COLO668 (cell line): ENCODE results near the gene HIVEP3.
A peak's percentile ranks its signal among the peaks of the same experiment; 100 is the strongest.

Experiments
- DNase-seq: peaks from one replicate; lab custom pipeline; 2025; ENCODE audit not compliant: unreplicated experiment; lab: John Stamatoyannopoulos, UW

HIVEP3 gene

DNA sequence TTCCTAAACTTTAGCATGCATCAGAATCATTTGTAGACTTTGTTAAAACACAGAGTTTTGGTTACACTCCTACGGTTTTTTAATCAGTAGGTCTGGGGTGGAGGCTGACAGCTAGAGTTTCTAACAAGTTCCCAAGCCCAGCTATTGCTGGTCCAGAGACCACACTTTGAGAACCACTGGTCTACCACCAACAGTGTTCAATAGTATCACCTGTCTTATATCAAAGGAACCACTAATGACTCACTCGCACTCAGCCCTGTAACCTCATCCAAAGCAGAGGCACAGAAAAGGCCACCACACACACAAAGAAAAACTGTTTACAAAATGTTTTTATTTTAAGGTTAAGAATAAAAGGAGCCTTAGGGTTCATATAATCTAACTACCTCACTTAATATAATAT lies 68.7 kb downstream of the HIVEP3 start:
- DNase-seq, result no peak

DNA sequence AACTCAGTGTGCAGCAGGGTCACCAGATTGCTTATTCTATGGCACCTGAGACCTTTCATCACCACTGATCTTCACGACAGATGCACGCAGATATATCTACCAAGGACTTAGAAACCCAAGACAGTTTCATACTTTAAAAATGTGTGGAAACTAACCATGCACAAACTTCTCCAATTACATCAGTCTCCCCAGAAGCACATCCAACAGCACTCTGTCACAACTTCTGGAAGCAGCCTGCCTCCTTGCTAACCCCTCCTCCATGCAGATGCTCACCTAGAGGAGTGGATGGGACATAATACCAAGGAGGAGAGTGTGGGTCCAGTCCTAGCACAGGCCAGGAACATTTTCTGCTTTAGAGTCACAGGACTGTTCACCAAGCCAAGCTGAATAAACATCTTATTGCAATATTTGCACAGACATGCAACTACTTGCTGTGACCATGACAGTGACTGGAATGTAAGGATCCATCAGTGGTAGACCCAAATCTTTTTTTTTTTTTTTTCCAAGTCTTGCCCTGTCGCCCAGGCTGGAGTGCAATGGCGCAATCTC lies 69.4 kb downstream of the HIVEP3 start:
- no peak for DNase-seq

DNA sequence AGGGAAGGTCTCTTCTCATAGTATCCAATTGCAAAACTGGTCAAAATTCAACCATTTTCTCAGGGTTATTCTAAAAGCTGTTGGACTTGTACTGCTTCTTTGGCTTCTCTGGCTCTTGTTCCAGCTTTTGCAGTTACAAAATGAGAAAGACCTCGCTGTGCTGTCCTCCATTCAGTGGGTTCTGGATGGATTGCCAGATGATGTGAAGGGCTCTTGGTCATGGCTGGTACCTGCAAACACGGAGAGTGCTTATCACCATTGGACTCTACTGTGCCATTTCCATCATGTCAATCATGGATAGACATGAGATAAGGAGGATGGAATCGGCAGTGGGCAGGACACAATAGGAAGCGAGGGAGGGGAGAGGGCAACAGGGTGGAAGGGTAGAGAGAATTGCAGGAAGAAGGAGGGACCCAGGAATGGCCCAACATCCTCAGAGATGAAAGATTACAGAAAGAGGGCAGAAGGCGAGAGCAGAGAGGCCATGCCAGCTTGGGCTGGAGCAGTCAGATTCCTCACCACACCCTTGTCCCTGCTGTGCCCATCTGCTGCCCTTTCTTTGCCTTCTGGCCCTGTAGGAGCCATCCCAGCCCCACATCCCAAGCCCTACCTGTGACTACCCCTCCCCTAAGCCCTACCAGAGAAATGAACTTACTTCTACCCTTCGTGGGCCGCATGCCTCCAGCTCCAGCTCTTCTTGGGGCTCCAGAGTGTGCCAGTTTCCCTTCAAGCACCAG lies 70.3 kb downstream of the HIVEP3 start:
- DNase-seq, result no peak

DNA sequence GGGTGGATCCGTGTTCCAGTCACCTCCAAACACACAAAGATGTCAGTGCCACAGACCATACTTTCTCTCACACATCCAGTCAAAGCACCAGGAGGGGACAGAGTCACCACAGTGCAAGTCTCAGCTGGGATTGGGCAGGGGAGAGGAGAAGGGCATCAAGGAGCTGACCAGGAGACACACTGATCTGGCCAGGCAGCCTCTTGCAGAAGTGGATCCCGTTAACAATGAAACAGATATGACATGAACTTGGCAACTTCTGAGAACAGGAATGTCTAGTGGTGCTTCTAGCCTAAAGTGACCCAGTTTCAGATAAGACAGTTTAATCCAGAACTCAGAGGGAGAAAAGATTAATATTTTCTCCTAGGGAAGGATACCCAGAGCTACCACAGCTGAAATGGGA lies 71.0 kb downstream of the HIVEP3 start:
- DNase-seq, result no peak

DNA sequence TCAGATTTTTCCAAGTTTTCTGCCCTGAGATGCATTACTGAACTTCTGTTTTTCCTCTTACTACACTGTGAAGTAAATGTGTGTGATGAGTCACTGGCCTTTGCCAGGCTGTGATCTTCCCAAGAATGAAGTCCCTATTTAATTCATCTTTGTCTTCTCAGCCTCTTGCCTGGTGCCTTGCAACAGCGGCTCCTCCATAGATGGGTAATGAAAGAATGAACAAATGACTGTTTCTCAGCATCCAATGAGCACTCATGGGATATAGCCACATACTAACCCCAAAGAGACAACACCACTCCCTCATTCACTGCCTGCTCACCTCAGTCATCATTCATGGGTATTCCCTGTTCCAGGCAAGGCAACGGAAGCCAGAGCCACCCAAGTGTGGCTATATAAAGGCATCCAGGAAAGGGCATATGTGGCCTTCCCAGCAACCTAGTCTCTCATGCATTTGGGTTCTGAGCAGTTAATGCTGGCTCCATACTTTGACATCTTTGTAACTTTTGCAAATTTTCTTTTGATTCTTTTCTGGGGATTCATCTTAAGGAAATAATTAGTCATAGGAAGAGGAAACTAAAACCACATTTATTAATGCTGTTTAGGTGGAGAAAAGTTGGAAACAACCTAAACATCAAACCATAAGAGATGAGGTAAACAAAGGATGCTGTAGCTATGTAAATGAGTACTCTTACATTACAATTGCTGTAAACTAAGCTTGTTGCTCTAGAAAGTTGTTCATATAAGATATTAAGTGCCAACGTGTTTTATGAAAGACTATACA lies 71.9 kb downstream of the HIVEP3 start:
- no peak for DNase-seq

DNA sequence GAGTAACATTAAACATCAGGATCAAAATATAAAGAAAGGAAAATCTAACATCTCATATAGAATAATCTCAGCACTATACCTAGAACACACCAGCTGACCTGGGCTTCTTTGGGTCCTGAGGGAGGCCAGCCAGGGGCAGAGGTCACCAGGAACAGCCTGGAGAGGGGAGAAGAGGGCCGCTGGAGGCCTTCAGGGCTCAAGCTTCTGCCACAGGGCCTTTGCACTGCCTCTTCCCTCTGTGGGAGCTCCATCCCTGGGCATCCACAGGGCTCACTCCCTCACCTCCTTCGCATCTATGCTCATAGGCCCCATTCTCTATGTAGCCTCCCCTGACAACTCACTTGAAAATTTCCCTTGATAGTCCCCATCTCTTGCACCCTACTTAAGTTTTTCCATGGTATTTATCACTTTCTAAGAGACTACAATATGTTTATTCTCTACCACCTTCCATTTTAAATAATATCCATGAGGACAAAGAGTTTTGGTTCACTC lies 73.9 kb downstream of the HIVEP3 start:
- DNase-seq, result no peak

DNA sequence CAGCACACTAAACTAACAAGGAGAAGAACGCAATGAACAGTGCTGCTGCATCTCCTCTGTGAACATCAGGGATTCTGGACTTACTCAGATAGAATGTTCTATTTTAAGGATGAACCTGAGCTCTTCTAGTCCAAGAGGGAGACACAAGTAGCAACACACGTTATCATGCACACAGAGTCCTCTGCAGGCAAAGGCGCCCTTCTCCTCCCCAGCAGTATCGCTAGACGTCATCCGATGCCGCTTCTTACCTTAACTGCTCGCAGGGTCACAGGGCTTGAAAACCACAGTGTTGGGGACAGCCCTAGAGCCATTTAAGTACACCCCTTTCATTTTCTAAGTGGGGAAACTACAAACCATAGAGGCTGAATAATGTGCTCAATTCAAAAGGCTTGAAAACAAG lies 74.5 kb downstream of the HIVEP3 start:
- no peak for DNase-seq

DNA sequence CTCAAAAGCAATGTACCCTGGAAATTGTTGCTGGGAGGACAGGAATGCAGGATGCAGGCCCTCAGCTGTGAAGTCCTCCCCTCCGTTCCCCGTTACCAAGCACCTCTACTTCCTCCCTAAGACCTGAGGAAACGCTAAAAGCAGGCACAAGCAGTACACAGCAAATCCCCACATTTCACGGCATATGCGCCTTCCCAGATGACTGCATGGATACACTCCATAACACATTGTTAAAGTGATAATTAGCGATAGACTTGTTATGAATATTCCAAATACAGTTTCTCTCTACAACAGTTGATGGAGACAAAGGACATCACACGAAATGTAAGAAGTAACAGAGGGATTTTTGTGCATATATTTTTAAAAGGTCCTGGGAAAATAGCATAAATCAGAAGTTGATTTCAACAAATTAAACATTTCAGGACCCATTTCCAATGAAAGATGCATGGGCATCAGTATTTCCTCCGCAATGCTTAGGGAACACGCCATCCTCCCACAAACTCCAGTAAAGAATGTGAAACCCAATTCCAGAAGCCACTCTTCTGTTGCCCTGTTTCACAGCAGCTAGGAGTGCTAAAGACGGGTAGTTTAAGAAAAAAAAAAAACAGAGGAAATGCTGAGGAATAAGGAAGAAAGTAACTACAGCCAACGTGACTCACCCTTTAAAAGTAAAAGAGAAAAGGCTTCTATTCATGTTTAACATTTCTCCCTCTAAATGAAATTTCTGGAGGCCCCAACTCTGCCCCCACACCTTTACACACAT lies 75.5 kb downstream of the HIVEP3 start:
- no peak for DNase-seq

DNA sequence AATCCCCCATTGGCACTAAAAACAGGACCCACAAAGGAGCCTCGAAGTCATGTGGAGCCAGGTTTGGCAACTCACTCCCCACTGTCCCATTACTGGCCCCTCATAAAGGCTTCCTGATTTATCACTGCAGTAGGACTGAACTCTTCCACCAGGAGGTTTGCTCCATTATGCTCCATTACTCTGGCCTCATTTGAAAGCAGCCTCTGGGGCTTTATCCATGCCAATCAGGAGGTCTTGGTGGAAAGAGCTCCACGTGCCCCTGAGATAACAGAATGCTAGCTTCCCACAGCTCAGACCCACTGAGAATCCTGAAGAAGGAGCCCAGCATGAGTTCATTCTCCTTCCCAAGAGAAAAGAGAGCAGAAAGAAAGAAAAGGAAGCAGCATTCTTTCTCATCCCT lies 76.4 kb downstream of the HIVEP3 start:
- no peak for DNase-seq

DNA sequence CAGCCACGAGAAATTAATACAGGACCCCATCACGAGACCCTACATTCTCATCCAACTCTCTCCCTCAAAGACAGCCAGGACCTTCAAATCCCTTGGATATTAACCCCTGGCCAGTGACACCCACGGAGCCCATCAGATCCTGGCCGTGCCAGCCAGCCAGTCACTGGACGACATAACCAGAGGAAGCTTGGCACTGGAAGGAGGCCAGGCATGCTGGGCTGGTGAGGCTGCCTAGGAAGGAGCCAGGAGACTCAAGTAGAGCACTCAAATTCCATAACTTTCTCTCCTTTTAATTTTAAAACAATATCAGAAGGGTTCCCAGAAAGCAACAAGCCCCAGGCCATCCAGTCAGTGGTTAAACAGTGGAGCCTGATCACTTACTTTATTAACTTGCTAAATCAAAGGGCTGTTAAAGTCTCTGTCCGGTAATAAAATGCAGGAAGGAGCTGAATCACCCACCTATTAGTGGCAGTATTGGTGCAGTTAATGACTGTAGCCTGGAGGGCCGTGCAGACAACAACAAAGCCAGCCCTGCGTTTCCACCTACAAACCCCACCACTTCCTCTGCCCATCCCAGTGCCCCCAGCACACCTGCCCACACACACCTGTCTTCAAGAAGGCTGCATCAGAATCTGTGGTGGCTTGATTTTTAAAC lies 78.0 kb downstream of the HIVEP3 start:
- DNase-seq, result peak; percentile 52

DNA sequence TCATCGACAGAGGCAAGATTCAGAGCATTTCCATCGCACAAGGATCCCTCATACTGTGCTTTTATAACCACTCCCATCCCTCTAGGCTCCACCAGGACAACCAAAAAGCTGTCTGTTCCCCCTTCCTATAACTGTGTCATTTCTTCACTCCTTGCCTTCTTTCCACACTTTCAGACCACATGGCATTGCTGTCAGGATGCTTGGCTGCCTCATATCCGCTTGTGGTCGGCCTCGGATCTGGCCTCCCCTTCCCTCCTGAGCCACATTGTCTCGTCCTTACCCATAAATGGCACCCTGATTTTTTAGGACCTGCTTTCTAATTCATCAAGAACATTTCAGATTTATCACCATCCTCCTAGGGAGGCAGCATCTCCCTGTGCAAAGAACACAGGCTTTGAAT lies 80.5 kb downstream of the HIVEP3 start:
- no peak for DNase-seq

DNA sequence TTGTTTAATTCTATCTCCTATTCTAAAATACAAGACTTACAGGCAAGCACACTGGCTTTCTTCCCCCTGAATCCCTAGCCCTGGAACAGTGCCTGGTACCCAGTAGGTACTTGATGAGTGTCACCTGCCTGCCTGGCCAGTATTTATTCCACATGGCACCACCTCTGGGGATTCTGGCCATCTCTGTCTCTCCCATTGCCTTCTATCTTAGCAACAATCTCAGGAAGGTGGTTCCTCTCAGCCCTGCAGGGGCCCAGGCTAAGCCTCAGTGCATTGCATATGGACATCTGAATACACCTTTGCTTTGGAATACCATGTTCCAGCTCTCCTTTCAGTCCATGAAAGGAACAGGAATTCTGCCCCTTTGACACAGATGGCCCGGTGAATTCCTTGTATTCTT lies 81.0 kb downstream of the HIVEP3 start:
- DNase-seq, result no peak

DNA sequence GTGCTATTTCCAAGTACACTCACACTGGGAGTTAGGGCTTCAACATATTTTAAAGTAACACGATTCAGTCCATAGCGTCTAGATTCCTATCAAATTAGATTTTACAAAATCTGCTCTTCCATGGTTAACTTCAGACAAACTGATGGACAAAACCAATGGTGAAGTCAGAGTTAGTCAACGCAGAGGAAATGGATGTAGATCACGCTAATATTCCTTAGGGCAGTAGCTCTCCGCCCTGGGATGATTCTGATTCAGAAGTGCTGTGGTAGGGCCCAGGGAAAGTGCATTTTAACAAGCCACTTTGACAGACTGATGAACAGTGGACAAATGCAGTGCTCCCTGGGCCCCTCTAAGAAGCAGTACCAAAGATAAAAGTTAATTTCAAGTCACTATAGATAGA lies 83.2 kb downstream of the HIVEP3 start:
- no peak for DNase-seq

DNA sequence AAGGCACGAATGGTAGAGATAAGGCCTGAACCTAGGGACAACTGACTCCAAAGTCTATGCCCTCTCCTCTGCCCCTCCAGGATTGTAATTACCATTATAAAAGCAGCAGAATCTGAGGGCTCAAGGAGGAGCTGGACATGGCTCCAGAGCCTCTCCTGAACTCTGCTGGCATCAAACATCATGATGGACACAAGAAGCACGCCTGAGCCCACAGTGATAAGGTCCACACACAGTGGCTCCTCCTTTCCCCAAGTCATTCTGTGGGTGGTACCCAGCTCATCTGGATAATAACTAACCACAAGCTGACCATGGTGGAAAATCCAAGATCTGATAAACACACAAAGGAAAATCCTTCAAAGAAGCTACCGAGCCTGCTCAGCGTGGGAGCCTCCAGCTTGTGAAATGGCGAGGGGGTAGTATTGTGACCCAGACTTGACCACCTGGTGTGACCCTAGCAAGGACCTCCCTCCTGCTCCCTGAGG lies 85.2 kb downstream of the HIVEP3 start:
- DNase-seq, result no peak

DNA sequence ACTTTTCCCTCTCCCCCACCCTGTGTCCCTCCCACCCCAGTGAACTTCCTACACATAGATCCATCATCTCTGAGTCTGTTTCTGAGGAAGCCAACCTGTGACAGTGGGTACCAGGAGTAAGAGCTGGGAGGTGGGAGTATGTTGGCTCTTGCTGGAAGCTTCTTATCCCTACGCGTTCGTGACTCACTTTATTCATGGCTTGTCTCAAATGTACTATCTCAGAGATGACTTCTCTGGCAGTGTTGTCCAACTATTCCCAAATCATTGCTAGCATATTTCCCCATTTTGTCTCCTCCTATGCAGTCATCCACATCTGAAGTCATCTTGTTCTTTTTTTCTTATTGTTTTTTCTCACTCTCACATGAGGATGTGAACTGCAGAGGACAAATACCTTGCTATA lies 88.0 kb downstream of the HIVEP3 start:
- no peak for DNase-seq

DNA sequence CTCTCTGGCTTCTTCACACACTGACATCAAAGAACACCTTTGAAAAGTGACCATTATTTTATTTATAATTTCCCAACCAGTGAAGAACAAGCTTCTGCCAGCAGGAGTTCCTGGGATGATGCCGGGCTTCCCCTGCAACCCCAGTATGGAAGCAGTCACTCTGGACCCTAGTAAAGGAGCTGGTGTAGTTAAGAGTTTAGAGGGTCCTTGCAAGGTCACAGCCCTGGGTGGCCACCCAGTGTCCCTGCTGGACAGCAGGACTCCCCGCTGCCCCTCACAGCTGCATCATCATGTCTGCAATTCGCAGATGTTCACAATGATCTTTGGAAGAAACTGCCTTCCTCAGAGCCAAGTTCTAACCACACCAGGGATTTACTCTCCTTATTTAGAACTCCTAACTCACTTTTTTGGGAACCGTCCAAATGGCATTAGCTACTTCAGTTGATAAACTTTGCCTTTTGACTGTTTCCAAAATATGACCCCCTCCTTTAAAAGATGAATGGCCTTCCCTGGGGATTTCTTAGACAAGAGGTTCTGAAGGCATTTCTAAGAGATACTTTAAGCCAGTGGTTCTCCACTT lies 90.6 kb downstream of the HIVEP3 start:
- DNase-seq, result no peak

DNA sequence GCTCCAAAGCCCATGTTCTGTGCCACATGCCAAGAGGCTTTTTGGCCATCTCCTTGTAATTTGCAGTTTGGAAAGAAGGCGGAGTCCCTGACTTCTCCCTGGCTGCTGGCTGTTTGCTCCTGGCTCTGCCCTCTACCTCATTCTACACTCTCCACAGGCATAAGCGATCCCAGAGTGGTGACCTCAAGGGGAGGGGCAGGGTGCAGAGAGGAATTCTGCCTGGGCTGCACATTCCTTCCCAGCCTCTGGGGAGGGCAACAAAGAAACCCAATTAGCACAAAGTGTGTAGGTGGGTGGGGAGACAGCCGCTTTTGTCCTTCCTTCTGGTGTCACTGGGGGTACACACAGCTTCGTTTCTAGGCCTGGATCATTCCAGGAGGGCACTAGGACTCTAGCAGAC lies 95.3 kb downstream of the HIVEP3 start:
- no peak for DNase-seq

DNA sequence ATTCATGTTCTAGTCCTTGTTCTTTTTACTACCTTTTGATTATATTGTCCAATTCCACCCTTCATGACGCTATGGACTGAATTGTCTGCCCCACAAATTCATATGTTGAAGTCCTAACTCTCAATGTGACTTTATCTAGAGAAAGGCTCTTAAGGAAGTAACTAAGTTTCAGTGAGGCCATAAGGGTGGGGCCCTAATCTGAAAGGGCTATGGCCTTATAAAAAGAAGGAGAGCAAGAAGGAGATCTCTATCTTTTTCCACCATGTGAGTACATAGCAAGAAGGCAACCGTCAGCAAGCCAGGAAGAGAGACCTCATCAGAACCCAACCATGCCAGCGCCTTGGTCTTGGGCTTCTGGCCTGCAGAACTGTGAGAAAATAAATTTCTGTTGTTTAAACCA lies 95.9 kb downstream of the HIVEP3 start:
- no peak for DNase-seq

DNA sequence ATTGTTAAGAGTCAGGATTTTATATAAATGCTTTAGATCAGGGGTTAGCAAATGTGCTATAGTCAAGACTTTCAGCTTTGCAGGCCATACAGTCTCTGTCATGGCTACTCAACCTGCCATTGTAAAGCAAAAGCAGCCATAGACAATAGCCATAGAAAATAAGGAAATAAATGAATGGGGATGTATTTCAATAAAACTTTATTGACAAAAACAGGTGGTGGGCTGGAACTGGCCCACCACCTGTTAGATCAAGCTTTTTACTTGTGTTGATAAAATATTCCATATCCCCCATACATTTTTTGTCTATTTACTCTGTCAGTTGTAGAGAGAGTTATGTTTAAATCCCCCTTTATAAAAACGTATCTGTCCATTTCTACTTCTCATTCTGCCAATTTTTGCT lies 98.9 kb downstream of the HIVEP3 start:
- no peak for DNase-seq

DNA sequence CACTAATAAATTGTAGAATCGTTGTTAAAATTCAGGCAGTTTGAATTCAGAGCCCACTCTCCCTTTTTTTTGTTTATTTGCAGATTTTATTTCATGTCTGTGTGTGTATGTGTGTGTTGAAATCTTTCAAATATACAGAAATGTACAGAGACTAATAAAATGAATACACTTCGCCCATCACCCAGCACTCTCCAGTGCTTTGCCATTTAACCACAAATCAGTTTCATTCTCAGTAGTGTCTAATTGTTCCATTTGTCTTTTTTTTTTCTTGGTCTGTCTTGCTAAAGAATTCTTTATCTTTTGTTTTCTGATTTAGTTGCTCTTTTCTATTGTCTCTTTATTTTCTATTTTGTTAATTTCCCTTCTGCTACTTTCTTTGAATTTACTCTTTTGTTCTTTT lies 99.7 kb downstream of the HIVEP3 start:
- no peak for DNase-seq

DNA sequence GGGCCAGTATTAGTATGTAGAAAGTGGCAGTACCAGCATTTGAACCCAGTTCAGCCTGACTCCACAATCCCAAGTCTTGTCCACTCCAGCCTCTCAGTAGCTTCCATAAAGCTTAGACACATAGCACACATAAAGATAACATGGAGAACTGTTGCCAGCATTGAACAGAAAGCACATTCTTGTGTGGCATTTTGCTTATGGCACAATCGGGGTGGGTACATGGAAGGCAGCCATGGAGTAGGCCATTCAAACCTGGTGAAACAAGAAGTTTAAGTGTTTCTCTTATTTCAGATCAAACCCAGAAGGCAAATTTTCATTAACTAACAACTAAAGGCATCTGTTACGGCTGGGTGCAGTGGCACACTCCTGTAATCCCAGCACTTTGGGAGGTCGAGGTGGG lies 102.7 kb downstream of the HIVEP3 start:
- DNase-seq, result no peak
